Fibroblast of skin of right biceps (primary cell): ENCODE data around the gene KXD1.
"Not testable (repeated sequence)": the region's sequence is repeated elsewhere in the genome, so short reads cannot be mapped to it uniquely, and the experiment has no call there.

Source experiments
- DNase-seq: peaks from one replicate; pipeline ENCODE4 v3.0.0-alpha.2; 2013

KXD1 gene, protein sequence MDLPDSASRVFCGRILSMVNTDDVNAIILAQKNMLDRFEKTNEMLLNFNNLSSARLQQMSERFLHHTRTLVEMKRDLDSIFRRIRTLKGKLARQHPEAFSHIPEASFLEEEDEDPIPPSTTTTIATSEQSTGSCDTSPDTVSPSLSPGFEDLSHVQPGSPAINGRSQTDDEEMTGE

DNA sequence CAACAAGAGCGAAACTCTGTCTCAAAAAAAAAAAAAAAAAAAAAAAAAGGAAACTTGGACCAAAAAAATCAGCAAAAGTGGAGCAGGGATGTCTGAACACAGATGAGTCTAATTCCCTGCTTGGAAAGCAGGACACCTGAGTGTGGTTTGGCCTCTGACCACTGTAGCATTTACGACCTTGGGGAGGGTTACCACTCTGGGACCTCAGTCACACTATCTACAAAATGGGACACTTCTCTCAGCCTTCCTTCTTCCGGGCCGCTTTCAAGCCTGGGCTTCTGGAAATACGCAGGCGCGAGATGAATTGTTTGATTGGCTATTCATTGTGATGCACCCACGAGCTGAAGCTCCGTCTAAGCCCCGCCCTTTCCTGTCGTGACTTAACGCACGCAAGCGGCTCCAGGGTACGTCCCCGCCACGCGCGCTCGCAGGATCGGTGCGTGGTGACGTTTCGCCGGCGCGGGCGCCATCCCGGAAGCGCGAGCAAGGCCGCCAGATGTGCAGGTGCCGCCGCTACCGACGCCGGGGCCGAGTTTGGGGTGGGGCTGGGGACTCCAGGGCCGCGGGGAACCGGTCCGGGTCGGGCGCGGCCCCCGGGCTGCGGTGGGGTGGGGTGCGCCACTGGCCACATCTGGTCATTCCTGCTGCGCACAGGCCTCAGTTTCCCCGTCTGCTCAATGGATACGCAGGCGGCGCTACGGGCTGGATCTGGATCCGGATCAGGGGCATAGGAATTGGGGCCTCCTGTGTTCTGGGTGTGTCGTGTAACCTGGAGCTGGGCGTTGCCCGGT lies at the start of gene KXD1:
KXD1 (plus strand) TSS at position 460 of the 791 bp plus-strand sequence. CDS start 4,187 bp downstream, outside the sequence.
- DNase-seq = peak; percentile 99

GRCh38 chr19:18508585-18508984 lies 49.1 kb upstream of the KXD1 start:
- no peak for DNase-seq

- DNase-seq = no peak
Observed at GRCh38 chr19:18510216-18510615, 47.5 kb upstream of the KXD1 start.

DNA sequence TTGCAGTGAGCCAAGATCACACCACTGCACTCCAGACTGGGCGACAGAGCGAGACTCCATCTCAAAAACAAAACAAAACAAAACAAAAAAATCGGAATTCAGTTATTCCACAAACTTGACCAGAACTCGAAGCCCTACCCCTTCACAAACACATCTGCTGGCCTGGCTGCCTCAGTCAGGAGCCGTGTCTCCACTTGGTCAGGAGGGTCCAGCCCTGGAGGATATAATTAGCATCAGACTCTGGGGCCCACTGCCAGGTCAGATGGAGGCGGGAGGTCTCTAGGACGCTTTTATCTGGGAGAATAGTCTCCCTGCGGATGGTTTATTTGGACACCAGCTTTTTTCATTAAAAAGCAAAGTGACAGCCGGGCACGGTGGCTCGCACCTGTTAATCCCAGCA lies 43.8 kb upstream of the KXD1 start:
- no peak for DNase-seq

DNA sequence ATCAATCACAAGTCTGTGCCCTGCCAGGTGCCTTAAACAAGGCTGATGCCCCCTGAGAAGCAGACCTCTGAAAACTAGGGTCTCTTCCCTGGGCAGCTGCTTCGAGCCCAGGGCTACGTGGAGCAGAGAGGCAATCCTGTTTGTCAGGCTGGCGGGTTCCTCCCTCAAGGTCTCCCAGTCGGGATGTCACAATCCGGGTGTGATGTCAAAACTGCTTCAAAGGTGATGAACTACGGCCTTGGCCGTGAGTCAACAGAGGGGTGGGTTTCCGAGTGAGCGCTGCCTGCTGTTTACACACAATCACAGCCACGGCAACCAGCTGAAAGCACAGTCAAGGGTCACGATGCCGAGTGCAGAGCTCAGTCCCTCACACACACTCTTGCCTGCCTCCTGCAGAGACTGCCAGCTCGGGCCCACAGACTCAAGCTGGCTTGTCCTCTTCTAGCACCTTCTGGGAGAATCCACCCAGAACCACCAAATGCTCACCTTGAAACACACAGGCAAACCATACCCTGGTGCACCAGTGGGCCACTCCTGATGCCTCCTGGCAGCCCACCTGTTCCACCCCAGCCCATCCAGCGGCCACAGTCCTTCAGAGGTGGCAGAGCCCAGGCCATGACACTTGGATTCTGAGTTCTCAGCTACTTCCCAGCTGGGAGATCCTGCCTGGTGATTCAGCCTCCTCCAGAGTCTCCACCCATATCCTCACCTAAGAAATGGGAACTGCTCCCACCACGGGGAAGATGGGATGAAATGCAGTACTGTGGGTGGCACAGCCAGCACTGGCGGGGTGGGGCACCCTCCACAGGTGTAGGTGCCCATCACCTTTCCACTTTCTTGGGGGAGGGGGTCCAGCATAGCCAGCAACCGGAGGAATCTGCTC lies 42.6 kb upstream of the KXD1 start:
- no peak for DNase-seq

GRCh38 chr19:18515959-18516358 lies 41.7 kb upstream of the KXD1 start:
- DNase-seq = no peak

DNA sequence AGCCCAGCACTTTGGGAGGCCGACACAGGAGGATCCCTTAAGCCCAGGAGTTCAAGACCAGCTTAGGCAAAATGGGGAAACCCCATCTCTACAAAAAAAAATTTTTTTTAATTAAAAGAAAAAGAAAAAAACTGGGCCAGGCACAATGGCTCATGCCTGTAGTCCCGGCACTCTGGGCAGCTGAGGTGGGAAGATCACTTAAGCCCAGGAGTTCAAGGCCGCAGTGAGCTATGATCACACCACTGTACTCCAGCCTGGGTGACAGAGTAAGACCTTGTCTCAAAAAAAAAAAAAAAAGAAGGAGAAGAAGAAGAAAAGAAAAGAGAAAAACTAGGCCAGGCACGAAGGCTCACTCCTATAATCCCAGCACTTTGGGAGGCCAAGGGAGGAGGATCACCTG lies 40.1 kb upstream of the KXD1 start:
- no peak for DNase-seq

DNA sequence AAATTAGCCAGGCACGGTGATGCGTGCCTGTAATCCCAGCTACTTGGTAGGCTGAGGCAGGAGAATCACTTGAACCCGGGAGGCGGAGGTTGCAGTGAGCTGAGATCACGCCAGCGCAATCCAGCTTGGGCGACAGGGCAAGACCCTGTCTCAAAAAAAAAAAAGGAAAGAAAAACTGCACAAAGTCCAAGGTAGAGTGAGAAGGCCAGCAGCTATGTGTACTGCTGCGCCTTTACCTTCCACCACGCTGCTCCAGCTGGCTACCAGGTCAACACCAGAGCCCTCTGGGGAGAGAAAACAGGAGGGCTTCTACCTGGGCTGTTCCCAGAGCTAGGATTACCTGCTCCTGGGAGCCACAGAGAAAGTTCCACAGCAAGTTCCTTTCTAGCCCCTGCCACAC lies 39.0 kb upstream of the KXD1 start:
- no peak for DNase-seq

DNA sequence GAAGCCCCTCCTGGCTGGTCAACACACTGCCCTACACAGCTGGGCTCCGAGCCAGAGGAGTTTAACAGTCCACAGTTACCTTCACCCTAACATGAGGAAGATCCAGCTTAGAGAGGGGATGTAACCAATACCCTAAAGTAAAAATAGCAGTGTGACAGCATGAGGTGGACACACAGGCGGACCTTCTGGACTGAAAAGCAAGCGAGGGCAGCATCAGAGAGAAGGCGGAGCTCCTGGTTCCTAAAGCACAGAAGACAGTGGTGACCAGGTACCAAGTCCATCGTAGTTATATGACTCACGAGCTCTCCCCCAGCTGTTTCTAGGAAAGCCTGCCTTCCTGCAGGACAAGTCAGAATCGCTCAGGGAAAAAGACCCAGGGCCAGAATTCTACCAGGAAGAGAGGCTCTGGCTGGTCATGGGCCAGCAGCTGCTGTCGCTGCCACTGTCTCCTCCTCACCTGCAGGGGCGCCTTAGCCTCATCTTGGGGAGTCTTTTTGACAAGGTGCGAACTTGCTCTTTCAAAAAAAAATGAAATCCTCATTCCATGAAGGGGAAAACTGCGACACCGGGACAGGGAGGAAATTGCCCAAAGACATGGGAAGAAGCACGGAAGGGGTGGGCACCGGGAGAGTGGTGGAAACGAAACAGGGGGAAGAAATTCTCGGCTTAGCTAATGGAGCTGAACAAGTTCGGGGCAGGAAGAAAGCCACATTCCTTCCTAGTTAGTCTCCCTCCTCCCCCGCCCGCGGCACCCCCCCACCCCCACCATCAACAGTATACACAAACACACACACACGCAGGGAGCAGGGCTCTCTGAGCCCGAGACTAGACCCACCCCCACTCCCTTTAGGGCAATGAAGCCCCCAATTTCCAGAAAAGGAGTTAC lies 37.5 kb upstream of the KXD1 start:
- DNase-seq = peak; percentile 85

DNA sequence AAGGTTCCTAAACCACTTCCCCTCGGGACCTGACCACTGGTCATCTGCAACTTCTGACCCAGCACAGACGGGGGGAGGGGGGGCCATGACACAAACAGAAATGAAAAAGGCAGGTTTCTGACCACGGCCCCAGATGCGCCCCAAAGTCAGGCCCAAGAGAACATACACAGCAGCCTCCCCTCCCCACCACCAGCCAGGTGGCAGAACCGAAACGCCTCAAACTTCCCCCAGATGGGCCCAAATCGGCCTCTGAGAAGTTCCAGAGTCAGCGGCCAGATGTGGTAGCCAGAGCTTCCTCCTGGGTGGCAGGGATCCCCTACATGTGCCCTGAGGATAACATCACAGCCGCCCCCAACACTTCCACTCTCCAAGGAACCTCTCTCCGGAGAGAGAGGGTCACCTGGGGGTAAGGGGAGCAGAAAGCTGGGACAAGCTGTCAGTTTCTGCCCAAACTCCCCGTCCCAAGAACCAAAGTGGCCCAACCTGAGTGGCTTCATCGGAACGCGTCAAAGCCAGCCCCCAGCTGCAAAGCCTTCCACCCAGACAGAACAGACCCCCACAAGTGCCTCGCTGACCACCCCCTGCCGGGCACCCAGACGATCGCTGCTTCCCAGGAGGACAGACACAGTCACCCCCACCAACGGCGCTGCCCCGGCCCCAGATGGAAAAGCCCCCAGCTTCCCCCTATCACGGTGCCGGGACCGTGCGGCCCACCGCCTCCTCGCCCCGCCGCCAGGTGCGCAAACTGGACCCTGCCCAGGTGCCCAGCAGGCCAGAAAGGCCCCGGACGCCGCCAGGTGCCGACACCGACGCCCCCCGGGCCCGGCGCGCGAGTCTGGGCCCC lies 36.6 kb upstream of the KXD1 start:
- DNase-seq = no peak

GRCh38 chr19:18521692-18522123 lies 36.0 kb upstream of the KXD1 start, which contains the start of gene ELL:
ELL (minus strand) TSS chr19:18522070; CDS start chr19:18522055, 15 bp downstream.
- no peak for DNase-seq

- peak; percentile 100 for DNase-seq
Observed at GRCh38 chr19:18522124-18522861, 35.4 kb upstream of the KXD1 start.

GRCh38 chr19:18522862-18523440 lies 34.7 kb upstream of the KXD1 start:
- DNase-seq = not testable (repeated sequence)

- no peak for DNase-seq
Observed at GRCh38 chr19:18523841-18524240, 33.8 kb upstream of the KXD1 start.

DNA sequence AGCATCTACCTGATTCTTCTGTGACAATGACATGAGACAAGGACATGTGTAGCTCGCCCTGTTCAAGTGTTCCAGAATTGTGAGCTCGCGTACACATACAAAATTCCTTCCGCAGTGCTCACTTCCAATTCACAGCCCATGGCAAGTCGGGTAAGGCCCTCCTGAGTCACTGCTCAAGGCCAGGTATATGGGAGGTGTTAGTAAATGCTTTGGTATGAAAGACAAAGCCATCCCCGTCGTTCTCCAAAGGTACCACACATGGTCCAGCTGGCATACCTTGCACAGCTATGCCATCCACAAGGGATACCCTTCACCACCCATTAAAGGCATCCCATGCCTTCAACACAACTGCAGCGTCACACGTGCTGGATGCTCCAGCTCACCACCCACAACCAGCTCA lies 31.4 kb upstream of the KXD1 start:
- DNase-seq = no peak

DNA sequence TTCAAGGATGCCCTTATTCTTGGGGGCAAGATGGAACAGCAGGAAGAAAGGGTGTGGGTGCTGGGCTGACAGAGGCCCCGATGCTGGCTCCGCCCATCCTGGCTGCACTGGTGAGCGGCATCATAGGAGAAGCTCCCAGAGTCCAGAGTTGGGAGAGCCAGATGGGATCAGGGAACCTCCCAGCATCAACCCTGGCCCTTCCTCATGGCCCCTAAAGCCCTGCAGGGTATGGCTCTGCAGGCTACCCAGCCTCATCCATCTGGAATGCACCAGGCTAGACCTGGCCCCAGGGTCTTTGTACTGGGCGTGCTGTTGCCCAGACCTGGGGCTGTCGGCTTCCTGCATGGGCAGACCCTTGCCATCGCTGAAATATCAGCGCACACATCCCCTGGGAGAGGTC lies 27.9 kb upstream of the KXD1 start:
- no peak for DNase-seq

GRCh38 chr19:18531485-18531884 lies 26.2 kb upstream of the KXD1 start:
- no peak for DNase-seq

GRCh38 chr19:18532168-18532890 lies 25.3 kb upstream of the KXD1 start:
- no peak for DNase-seq

- DNase-seq = no peak
Observed at GRCh38 chr19:18533058-18533457, 24.6 kb upstream of the KXD1 start.

DNA sequence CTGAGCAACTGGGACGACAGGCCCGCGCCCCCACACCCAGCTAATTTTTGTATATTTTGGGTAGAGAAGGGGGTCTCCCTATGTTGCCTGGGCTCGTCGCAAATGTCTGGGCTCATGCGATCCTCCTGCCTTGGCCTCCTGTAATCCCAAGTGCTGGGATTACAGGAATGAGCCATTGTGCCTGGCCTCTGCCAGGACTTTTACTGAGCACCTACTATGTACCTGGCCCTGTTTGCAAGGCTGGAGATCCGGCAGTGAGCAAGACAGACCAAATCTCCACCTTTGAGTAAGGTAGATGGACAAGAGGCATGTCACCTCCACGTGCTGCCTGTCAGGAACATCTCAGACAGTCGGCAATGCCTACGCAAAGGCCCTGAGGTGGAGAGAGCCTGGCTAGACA lies 21.2 kb upstream of the KXD1 start:
- no peak for DNase-seq
